Epithelial cell of proximal tubule (primary cell): ENCODE results near the gene COQ10A. TPM values are rescaled to one million over a fixed set of nuclear protein-coding genes. Genes with fewer than 3 reads are reported as not detected.

Experiments used
- DNase-seq: peaks from one replicate; pipeline ENCODE4 v3.0.0-alpha.2; 2011; ENCODE audit warnings: low read depth
- H3K4me3 ChIP-seq: 2 replicates; pipeline ENCODE4 v1.5.1; 2011; ENCODE audit warnings: low read depth, mild to moderate bottlenecking, low read length
- total RNA-seq: library from RNA; depleted of rRNA; stranded (reverse); fragments of >200 nt; gene quantifications from 2 replicates; pipeline ENCODE4 v1.2.3, GENCODE V29; 2015
- TF ChIP-seq, protein P1 (sequence below): conservative IDR thresholded peaks from 2 replicates; pipeline ENCODE4 v1.5.1; 2012; ENCODE audit warnings: low read depth, mild to moderate bottlenecking, low read length

COQ10A gene
- total RNA-seq = 10.9 and 18.8 TPM in 2 replicates

DNA sequence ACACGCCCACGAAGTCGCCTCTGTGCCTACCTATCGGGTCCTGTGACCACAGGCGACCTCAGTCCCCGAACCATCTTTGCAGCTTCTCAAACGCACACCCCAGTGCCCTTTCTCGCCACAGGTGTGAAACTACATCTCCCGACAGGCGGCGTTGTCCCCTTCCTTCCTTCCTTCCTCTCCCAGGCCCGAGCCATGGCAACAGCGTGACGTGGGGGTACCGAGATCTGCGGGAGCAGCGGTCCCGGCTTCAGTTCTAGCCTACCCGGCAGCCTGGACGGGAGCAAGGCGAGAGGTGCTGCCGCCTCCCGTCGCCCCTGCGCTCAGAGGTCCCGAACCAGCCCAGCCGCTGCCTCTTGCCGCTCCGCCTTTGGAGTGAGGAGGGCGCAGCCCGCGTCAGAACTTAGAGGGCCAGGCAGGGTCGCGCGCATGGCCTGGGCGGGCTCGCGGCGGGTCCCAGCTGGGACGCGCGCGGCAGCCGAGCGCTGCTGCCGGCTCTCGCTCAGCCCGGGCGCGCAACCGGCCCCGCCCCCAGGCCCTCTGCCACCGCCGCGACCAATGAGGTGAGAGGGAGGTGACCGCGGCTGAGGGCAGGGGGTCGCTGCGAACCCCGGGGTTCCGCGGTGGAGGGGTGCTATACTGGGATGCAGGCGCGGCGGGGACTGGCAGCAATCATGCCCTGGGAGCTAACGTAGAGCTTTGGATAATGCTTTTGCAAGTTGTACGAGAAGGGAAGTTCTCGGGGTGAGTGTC, at the start of gene COQ10A:
Gene COQ10A, plus strand, starts transcription at position 250 of the 750 bp plus-strand sequence. Its CDS starts 177 bp downstream, at position 427.
- DNase-seq = no peak
- TF ChIP-seq, protein P1, sequence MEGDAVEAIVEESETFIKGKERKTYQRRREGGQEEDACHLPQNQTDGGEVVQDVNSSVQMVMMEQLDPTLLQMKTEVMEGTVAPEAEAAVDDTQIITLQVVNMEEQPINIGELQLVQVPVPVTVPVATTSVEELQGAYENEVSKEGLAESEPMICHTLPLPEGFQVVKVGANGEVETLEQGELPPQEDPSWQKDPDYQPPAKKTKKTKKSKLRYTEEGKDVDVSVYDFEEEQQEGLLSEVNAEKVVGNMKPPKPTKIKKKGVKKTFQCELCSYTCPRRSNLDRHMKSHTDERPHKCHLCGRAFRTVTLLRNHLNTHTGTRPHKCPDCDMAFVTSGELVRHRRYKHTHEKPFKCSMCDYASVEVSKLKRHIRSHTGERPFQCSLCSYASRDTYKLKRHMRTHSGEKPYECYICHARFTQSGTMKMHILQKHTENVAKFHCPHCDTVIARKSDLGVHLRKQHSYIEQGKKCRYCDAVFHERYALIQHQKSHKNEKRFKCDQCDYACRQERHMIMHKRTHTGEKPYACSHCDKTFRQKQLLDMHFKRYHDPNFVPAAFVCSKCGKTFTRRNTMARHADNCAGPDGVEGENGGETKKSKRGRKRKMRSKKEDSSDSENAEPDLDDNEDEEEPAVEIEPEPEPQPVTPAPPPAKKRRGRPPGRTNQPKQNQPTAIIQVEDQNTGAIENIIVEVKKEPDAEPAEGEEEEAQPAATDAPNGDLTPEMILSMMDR = peak; percentile 71
- peak within 1 kb of the TSS; percentile 75 for H3K4me3 ChIP-seq

DNA sequence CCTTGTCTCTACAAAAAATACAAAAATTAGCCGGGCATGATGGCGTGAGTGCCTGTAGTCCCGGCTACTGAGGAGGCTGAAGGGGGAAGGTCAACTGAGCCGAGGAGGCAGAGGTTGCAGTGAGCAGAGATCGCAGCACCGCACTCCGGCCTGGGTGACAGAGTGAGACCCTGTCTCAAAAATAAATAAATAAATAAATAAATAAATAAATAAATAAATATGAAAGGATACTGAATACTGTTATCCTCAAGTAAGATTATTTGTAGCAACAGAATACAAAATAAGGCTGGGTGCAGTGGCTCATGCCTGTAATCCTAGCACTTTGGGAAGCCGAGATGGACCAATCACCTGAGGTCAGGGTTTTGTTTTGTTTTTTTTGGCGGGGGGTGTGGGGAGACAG, 46.9 kb upstream of the COQ10A start:
- TF ChIP-seq, protein P1 = no peak
- no peak overlapping the region for H3K4me3 ChIP-seq
- DNase-seq = no peak

DNA sequence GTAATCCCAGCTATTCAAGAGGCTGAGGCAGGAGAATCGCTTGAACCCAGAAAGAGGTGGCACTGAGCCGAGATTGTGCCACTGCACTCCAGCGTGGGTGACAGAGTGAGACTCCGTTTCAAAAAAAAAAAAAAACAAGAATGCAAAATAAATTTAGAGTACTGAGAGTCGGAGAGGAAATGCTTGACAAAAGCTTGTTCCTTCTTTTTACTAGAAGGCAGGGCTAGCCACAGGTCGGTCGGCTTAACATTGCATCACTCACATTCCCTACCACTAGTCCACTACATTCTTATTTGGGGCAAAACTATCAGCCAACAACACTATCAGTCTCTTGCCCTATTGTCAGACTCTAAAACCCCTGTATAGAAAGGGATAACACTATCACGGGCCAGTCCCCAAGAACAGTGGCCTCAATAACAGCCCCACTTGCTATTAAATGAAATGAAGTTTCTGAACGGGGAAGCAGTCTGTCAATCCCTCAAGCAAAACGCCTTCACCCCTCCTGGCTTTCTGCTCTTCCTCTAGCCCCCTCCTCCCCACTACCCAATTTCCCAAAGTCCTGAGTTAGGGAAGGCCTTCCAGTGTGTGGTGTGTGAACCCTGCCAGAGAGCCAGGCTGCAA, 46.0 kb upstream of the COQ10A start:
- peak overlapping the region; percentile 72 for H3K4me3 ChIP-seq
- DNase-seq = peak; percentile 32
- TF ChIP-seq, protein P1 = no peak

DNA sequence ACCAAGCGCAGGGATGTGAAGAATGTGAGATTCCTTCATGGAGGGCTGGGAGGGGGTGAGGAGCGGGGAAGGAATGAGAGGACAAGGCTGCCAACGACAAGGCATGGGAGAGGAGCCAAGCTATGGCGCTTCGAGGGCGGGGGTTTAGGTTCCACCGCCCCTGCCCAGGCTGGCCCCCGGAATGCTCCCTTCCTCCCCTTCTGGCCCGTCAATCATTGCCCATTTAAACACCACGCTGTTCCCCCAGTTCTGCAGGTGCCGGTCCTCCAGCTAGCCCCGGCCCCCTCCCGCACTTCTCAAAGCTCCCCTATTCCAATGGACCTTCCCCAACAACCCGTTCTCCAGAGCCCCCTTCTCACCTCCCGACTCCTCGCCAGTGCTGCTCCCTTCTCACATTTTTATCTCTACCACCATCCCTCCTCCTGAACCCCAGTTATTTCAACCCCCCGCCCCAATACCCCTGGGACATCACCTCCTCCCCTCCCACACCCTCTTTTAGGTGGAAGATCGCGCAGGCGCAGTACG, 45.4 kb upstream of the COQ10A start:
- H3K4me3 ChIP-seq = peak overlapping the region; percentile 72
- TF ChIP-seq, protein P1 = no peak
- DNase-seq = no peak

DNA sequence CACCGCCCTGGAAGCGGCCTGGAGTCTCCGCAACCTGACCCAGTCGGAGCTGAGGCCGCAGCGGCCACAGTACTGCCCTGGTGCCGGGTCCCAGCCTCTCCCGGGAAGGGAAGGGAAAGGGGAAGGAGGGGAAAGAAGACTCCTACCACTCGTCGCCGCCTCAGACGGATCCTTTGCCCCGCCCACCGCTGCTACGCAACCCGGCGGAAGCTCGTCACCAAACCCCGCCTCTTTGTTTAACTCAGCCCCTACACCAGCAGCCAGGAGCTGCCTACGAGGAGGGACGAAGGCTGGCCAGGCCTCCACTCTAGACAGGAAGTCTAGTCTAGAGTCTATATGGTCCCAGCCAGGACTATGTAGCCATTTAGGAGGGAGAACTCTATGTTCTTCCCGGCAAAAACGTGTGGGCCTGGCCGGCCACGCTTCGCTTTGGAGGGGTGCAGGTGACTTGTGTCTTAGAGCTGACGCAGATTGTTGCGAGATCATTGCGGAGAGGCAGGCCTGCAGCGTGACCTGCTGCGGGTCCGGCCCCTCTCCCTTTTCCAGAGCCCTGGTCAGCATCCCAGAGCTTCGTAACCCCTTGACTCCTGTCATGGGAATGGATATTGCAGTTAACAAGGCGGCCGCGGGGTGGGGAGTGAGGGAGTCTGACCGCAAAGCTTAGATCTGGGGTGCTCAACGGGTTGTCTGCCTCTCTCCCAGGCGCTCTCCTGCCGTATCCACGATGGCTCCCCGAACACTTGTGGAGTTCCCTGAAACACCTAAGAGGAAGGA, 44.8 kb upstream of the COQ10A start, which contains the start of gene RNF41:
Gene RNF41, minus strand, starts transcription at position 166 of the 774 bp plus-strand sequence. CDS start 7,875 bp downstream, outside the sequence.
- peak within 1 kb of the TSS; percentile 72 for H3K4me3 ChIP-seq
- TF ChIP-seq, protein P1 = peak; percentile 24
- DNase-seq = peak; percentile 68

DNA sequence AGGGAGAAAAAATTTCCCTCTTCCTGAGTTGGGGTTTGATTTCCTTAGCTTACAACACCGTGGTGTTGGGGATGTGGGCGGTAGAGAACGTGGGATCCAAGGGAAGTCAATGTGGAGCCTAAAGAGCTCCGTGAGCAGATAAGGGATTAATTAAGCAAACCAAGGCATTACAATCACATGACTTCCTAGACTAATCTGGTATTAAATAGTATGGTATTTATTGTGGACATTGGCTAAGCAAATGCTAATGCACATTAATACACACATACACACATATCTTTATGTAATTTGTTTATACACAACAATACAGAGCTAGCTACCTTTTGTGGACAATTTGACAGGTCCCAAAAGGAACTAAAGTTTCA, 44.2 kb upstream of the COQ10A start:
- TF ChIP-seq, protein P1 = no peak
- no peak for DNase-seq
- peak overlapping the region; percentile 72 for H3K4me3 ChIP-seq
